Breast epithelium (tissue), 4 donors: Measurements from ENCODE around the gene ELMO1. TPM values are rescaled to one million over a fixed set of nuclear protein-coding genes. Genes with fewer than 3 reads are reported as not detected.

Experiments used
- DNase-seq, 2 donors: peaks; one replicate each; pipeline ENCODE4 v3.0.0-alpha.2; 2019; ENCODE audit warnings: low spot score in 2 of 2
- H3K27ac ChIP-seq, 2 donors: fragments of 200-600 bp; sonication (generic) in 1 of 2; one replicate each; pipeline ENCODE4 v1.5.1; 2016 to 2019; ENCODE audit warnings: mild to moderate bottlenecking in 1 of 2
- H3K27me3 ChIP-seq, 2 donors: fragments of 200-600 bp; sonication (generic) in 1 of 2; one replicate each; pipeline versions ENCODE4 v1.5.1 to v1.6.0; 2017 to 2019; ENCODE audit warnings: control low read depth in 1 of 2, mild to moderate bottlenecking in 1 of 2
- H3K36me3 ChIP-seq: fragments of 200-600 bp; one replicate; pipeline ENCODE4 v1.5.1; 2019
- H3K4me1 ChIP-seq, 2 donors: fragments of 200-600 bp; sonication (generic); one replicate each; pipeline ENCODE4 v1.5.1; 2016 to 2019; ENCODE audit warnings: control low read depth in 1 of 2
- H3K4me3 ChIP-seq, 3 donors: fragments of 200-600 bp; sonication (generic); 1 replicate in 2 of 3; 2 replicates in 1 of 3; pipeline ENCODE4 v1.5.1; 2016 to 2019; ENCODE audit warnings: mild to moderate bottlenecking in 3 of 3, moderate library complexity in 2 of 3
- H3K9me3 ChIP-seq, 2 donors: fragments of 200-600 bp; sonication (generic) in 1 of 2; one replicate each; pipeline ENCODE4 v1.5.1; 2016 to 2019; ENCODE audit warnings: control low read depth in 1 of 2
- POLR2A ChIP-seq: fragments of 450-650 bp; IDR thresholded peaks from one replicate; pipeline ENCODE4 v1.6.1; 2016; ENCODE audit warnings: antibody characterized with exemption, mild to moderate bottlenecking, moderate library complexity
- POLR2AphosphoS5 ChIP-seq, 3 donors: sonication (generic); formaldehyde crosslinking; IDR thresholded peaks; one replicate each; pipeline ENCODE4 v1.6.1; 2017; ENCODE audit warnings: antibody characterized with exemption in 3 of 3
- intact Hi-C: fragments of 100-400 bp; cut with DNase I; formaldehyde crosslinking; loops from one replicate; pipeline ENCODE4 v1.15.1; 2023; ENCODE audit warnings: low total_unique reads
- total RNA-seq, 3 donors: library from RNA; depleted of rRNA; stranded (reverse); fragments of >200 nt; gene quantifications; one replicate each; pipeline ENCODE4 v1.1.0, GENCODE V29; 2016
- TF ChIP-seq, protein P1 (sequence below), 3 donors: fragments of 450-650 bp; IDR thresholded peaks; one replicate each; pipeline ENCODE4 v1.5.1; 2016 to 2017; ENCODE audit warnings: antibody characterized with exemption in 3 of 3, mild to moderate bottlenecking in 3 of 3, moderate library complexity in 3 of 3

ELMO1 gene
- total RNA-seq, 3 donors from 2014 or later: 49.5 to 110 (median 66.9) TPM

DNA sequence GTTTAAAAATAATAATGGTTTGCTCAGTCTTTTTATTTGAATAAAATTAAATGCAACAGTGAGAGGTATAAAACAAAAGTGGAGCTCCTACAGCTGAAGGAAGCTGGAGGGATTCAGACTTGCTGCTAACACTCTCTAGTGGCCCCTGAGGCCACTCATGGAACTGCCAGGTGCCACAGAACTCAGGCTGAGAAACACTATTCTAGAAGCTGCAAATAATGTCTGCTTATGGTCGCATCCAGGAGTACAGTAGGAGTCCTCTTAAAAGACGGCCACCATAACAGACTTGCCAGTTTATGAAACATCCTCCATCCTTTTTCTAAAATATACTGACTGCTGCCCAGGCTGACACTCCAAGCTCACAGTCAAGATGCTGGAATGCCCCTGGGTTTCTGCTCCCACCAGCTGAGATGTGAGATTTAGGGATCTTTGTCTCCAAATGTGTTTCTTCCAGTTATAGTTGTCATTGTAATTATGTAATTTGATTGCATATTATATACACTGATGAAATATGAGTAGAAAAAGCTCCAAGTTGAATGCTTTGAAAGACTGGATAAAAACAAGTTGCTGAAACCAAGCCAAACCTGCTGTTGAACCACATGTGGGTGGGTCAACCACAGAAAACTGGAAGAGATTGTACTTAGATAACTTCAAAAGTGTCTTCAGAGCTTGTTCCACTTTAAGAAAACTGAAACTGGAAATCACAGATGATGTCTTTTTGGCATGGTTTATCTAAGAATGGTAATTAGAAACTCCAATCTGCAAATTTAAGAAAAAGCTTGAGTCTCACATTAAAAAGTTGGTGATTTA, 510.7 kb downstream of the ELMO1 start:
- H3K36me3 ChIP-seq: no peaks in the 10 kb centered on the region
- intact Hi-C loops: no loop called here

DNA sequence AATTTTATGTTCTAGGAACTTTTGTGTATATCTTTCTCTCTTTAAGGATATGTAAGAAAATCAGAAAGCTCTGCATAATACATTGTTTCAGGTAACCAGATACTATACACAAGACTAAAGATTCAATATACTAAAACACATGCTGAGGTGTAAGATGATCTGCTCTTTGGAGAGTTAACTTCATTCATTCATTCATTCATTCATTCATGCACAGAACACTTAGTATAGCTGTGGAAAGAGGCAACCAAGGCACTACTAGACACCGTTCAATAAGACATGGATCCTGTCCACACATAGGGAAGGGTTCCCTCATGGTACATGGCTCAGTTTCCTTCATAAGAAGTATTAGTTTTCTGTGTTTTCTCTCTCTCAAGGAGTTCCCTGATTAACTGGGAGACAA, 516.8 kb downstream of the ELMO1 start:
- no peak for TF ChIP-seq POLR2AphosphoS5 (IDR thresholded peaks at IDR 0.05)
- TF ChIP-seq, protein P1, sequence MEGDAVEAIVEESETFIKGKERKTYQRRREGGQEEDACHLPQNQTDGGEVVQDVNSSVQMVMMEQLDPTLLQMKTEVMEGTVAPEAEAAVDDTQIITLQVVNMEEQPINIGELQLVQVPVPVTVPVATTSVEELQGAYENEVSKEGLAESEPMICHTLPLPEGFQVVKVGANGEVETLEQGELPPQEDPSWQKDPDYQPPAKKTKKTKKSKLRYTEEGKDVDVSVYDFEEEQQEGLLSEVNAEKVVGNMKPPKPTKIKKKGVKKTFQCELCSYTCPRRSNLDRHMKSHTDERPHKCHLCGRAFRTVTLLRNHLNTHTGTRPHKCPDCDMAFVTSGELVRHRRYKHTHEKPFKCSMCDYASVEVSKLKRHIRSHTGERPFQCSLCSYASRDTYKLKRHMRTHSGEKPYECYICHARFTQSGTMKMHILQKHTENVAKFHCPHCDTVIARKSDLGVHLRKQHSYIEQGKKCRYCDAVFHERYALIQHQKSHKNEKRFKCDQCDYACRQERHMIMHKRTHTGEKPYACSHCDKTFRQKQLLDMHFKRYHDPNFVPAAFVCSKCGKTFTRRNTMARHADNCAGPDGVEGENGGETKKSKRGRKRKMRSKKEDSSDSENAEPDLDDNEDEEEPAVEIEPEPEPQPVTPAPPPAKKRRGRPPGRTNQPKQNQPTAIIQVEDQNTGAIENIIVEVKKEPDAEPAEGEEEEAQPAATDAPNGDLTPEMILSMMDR (IDR thresholded peaks at IDR 0.05): no peak
- no peak for TF ChIP-seq POLR2A
- peaks cover 9 to 11% of the 10 kb centered on the region in 2 donors for H3K9me3 ChIP-seq
- no peaks in the 10 kb centered on the region for H3K4me1 ChIP-seq
- intact Hi-C loops: no loop called here
- H3K36me3 ChIP-seq: no peaks in the 10 kb centered on the region
- no peak overlapping the region for H3K4me3 ChIP-seq
- H3K27ac ChIP-seq: no peak overlapping the region
- DNase-seq: no peak
- H3K27me3 ChIP-seq: no peaks in the 10 kb centered on the region

More for the DNA sequence above, 510.7 kb downstream of the ELMO1 start:
- Histone ChIP-seq H3K9me3 (peaks cover 28 to 49% of the 10 kb centered on the region in 2 donors), H3K27me3 (no peaks in the 10 kb centered on the region), H3K27ac (no peak overlapping the region), H3K4me3 (no peak overlapping the region), H3K4me1 (no peaks in the 10 kb centered on the region)
- no peak for DNase-seq
- no peak for TF ChIP-seq POLR2A
- TF ChIP-seq, protein P1 (IDR thresholded peaks at IDR 0.05): no peak
- no peak for TF ChIP-seq POLR2AphosphoS5 (IDR thresholded peaks at IDR 0.05)

DNA sequence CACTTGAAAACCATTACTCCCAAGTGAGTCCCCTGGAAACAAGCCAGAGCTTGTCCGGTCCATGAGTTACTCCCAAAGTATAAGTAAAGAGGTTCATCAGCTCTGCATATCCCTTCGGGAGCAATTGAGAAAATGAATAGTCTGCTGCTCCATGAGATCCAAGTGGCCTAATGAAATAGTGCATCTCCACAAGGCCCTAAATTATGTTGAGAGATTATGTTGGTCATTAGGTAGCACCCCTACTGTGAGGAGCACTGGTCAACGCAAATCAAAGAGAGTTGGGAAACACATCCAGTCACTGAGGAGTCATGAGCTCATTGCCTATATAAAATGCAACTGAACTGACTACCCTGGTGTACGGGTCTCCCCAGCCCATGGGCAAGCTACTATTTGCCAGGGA, 518.9 kb downstream of the ELMO1 start:
- no peak overlapping the region for H3K27ac ChIP-seq
- DNase-seq: no peak
- TF ChIP-seq POLR2A (no peak), POLR2AphosphoS5 (IDR thresholded peaks at IDR 0.05) (no peak)
- TF ChIP-seq, protein P1 (IDR thresholded peaks at IDR 0.05): no peak
- H3K9me3 ChIP-seq: no peaks in the 10 kb centered on the region
- H3K36me3 ChIP-seq: no peaks in the 10 kb centered on the region
- no peak overlapping the region for H3K4me3 ChIP-seq
- H3K4me1 ChIP-seq: no peaks in the 10 kb centered on the region
- intact Hi-C loops: no loop called here
- H3K27me3 ChIP-seq: no peaks in the 10 kb centered on the region

DNA sequence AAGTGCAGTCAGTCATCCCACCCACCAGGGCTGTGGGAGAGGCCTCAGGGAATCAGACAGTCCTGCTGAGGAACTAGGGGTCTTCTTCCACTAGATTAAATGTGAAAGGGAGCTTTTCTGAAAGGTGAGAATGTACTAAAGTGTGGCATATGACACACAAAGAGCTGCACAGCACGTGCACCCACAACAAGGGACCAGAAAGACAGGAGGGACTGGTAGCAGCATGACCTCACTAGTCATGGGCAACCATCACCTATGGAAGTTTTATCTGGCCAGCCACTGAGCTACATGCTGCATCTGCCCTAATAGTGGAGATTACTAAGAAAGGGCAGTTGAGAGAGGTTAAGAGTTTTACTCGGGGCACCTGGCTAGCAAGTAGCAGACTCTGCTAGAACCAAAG, 519.9 kb downstream of the ELMO1 start:
- H3K4me1 ChIP-seq: no peaks in the 10 kb centered on the region

DNA sequence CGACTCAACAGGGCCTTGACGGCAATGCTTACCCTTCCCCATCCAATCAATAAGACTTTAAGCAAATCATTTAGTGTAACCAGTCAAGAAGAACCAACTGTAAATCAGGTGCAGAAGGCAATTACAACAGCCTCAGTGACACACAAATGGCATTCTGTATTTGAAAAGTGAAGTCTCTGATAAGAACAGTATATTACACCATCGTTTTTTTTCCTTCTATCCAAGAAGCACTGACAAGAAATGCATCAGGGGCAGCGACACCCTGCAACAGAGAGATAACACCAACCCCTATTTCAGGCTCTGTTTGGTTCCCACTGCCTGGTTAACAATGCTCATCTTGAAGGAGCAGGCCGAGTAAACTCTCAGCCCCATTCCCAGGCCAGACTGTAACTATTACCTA, 520.4 kb downstream of the ELMO1 start:
- Histone ChIP-seq H3K9me3 (no peaks in the 10 kb centered on the region), H3K36me3 (no peaks in the 10 kb centered on the region), H3K27me3 (no peaks in the 10 kb centered on the region), H3K4me3 (no peak overlapping the region), H3K4me1 (no peaks in the 10 kb centered on the region), H3K27ac (no peak overlapping the region)
- TF ChIP-seq, protein P1 (IDR thresholded peaks at IDR 0.05): no peak
- TF ChIP-seq POLR2AphosphoS5 (IDR thresholded peaks at IDR 0.05) (no peak), POLR2A (no peak)
- intact Hi-C loops: no loop called here
- DNase-seq: no peak

More for the DNA sequence above, 519.9 kb downstream of the ELMO1 start:
- no peak for DNase-seq
- Histone ChIP-seq H3K36me3 (no peaks in the 10 kb centered on the region), H3K27me3 (no peaks in the 10 kb centered on the region), H3K27ac (no peak overlapping the region), H3K9me3 (no peaks in the 10 kb centered on the region), H3K4me3 (no peak overlapping the region)
- intact Hi-C loops: no loop called here
- TF ChIP-seq, protein P1 (IDR thresholded peaks at IDR 0.05): no peak
- TF ChIP-seq POLR2AphosphoS5 (IDR thresholded peaks at IDR 0.05): no peak
- no peak for TF ChIP-seq POLR2A
